GM23248 (cell line): ENCODE measurements around the gene PPM1H. TPM values are rescaled to one million over a fixed set of nuclear protein-coding genes. Genes with fewer than 3 reads are reported as not detected.

Experiments
- DNase-seq: peaks from one replicate; pipeline ENCODE4 v3.0.0-alpha.2; 2015
- H2AFZ ChIP-seq: fragments of 200-600 bp; sonication (generic); 2 replicates; pipeline ENCODE4 v1.6.1; 2016; ENCODE audit warnings: antibody characterized with exemption
- H3F3A ChIP-seq: fragments of 200-600 bp; sonication (generic); 2 replicates; pipeline ENCODE4 v1.6.1; 2016; ENCODE audit warnings: mild to moderate bottlenecking, antibody characterized with exemption, mixed run types; ENCODE audit not compliant: insufficient read depth
- H3K27ac ChIP-seq: fragments of 200-600 bp; sonication (generic); 2 replicates; pipeline ENCODE4 v1.5.1; 2016; ENCODE audit warnings: mild to moderate bottlenecking
- H3K27me3 ChIP-seq: fragments of 200-600 bp; sonication (generic); replicated peaks from 2 replicates; pipeline ENCODE4 v1.6.1; 2016; ENCODE audit warnings: mild to moderate bottlenecking; ENCODE audit not compliant: insufficient read depth
- H3K36me3 ChIP-seq: fragments of 200-600 bp; sonication (generic); 2 replicates; pipeline ENCODE4 v1.6.1; 2016; ENCODE audit warnings: low read depth, mild to moderate bottlenecking
- H3K4me1 ChIP-seq: fragments of 200-600 bp; sonication (generic); 2 replicates; pipeline ENCODE4 v1.6.1; 2016; ENCODE audit warnings: mild to moderate bottlenecking; ENCODE audit not compliant: insufficient read depth
- H3K4me2 ChIP-seq: fragments of 200-600 bp; sonication (generic); one replicate; pipeline ENCODE4 v1.6.1; 2016; ENCODE audit warnings: mild to moderate bottlenecking; ENCODE audit not compliant: unreplicated experiment
- H3K4me3 ChIP-seq: fragments of 200-600 bp; sonication (generic); 2 replicates; pipeline ENCODE4 v1.5.1; 2016; ENCODE audit warnings: mild to moderate bottlenecking
- H3K79me2 ChIP-seq: fragments of 200-600 bp; sonication (generic); 2 replicates; pipeline ENCODE4 v1.6.1; 2016; ENCODE audit warnings: mild to moderate bottlenecking; ENCODE audit not compliant: insufficient read depth
- H3K9ac ChIP-seq: fragments of 200-600 bp; sonication (generic); 2 replicates; pipeline ENCODE4 v1.6.1; 2016; ENCODE audit warnings: mild to moderate bottlenecking
- H3K9me2 ChIP-seq: fragments of 200-600 bp; sonication (generic); 2 replicates; pipeline ENCODE4 v1.6.1; 2016; ENCODE audit warnings: mixed run types, mild to moderate bottlenecking, moderate library complexity; ENCODE audit not compliant: insufficient read depth
- H3K9me3 ChIP-seq: fragments of 200-600 bp; sonication (generic); one replicate; pipeline ENCODE4 v1.6.1; 2017; ENCODE audit warnings: low read depth
- H4K20me1 ChIP-seq: fragments of 200-600 bp; sonication (generic); 2 replicates; pipeline ENCODE4 v1.6.0; 2016; ENCODE audit not compliant: insufficient read depth
- EZH2 ChIP-seq: fragments of 200-600 bp; sonication (generic); IDR thresholded peaks from 2 replicates; pipeline ENCODE4 v1.6.1; 2018; ENCODE audit warnings: antibody characterized with exemption, mild to moderate bottlenecking; ENCODE audit not compliant: insufficient read depth, poor library complexity, severe bottlenecking
- EZH2phosphoT487 ChIP-seq: fragments of 200-600 bp; sonication (generic); IDR thresholded peaks from 2 replicates; pipeline ENCODE4 v1.6.1; 2018; ENCODE audit warnings: antibody characterized with exemption, moderate library complexity, mild to moderate bottlenecking, low read depth; ENCODE audit not compliant: insufficient read depth
- WGBS, 2 experiments: methylation state at CpG; one replicate each; pipeline ENCODE4 v1.1.6; 2015 to 2017; ENCODE audit warnings: low lambda C conversion rate in 2 of 2, low coverage in 1 of 2; ENCODE audit errors: missing lambda C conversion rate in 2 of 2; 5-methylcytosine and 5-hydroxymethylcytosine counted together
- in situ Hi-C: fragments of 300-500 bp; cut with MboI; formaldehyde crosslinking; loops from 2 replicates; pipeline ENCODE4 v1.15.0; 2020
- polyA plus RNA-seq: library from polyadenylated mRNA; unstranded; fragments of >200 nt; fragmentation: Nextera tagmentation; extraction: Ambion mirVana; gene quantifications from 2 replicates; pipeline ENCODE4 v1.2.1, GENCODE V29; 2016
- total RNA-seq: library from RNA; depleted of rRNA; stranded (reverse); fragments of >200 nt; shearing (Covaris generic); gene quantifications from 2 replicates; pipeline ENCODE4 v1.2.3, GENCODE V29; 2014

PPM1H gene
- total and polyA plus RNA-seq, 2 experiments from 2014 or later, result 0.13 to 1.2 TPM

- no peak for DNase-seq
- in situ Hi-C loops, result no loop called here
- no peaks in the 10 kb centered on the region for H3K79me2 ChIP-seq
- TF ChIP-seq EZH2 (no peak), EZH2phosphoT487 (no peak)
- no peaks in the 10 kb centered on the region for H3K9me3 ChIP-seq
- no peaks in the 10 kb centered on the region for H3K36me3 ChIP-seq
- H3F3A ChIP-seq, result peaks cover 32% of the 10 kb centered on the region
- peaks cover 49% of the 10 kb centered on the region for H3K4me1 ChIP-seq
- peak overlapping the region; percentile 78 for H3K27ac ChIP-seq
- peak overlapping the region; percentile 46 for H2AFZ ChIP-seq
- no peak overlapping the region for H3K4me3 ChIP-seq
- no peaks in the 10 kb centered on the region for H4K20me1 ChIP-seq
- 73 to 76% methylated on average over 4 of the region's 4 CpGs for WGBS, 2 experiments
- no peak overlapping the region for H3K9ac ChIP-seq
- H3K9me2 ChIP-seq, result no peaks in the 10 kb centered on the region
- H3K27me3 ChIP-seq, result no peaks in the 10 kb centered on the region
- no peak overlapping the region for H3K4me2 ChIP-seq
Measured at GRCh38 chr12:62784576-62784975, 150.4 kb downstream of the PPM1H start.

- DNase-seq, result peak; percentile 47
- Histone ChIP-seq H3K27me3 (no peaks in the 10 kb centered on the region), H3K4me3 (no peak overlapping the region), H3K4me1 (peaks cover 49% of the 10 kb centered on the region), H3K27ac (no peak overlapping the region), H4K20me1 (no peaks in the 10 kb centered on the region), H2AFZ (0 out of 2 replicates have a peak overlapping the region, but pooled peaks have one; percentile 37), H3K9me2 (no peaks in the 10 kb centered on the region), H3K9ac (no peak overlapping the region), H3K36me3 (no peaks in the 10 kb centered on the region), H3K79me2 (no peaks in the 10 kb centered on the region), H3F3A (peaks cover 32% of the 10 kb centered on the region), H3K4me2 (no peak overlapping the region), H3K9me3 (no peaks in the 10 kb centered on the region)
- TF ChIP-seq EZH2 (no peak), EZH2phosphoT487 (no peak)
- in situ Hi-C loops, result no loop called here
- 85% methylated on average over 6 of the region's 6 CpGs for WGBS, 2 experiments
Measured at GRCh38 chr12:62783881-62784280, 151.1 kb downstream of the PPM1H start.

- Histone ChIP-seq H4K20me1 (no peaks in the 10 kb centered on the region), H3K4me2 (no peak overlapping the region), H3K79me2 (no peaks in the 10 kb centered on the region), H3K27ac (no peak overlapping the region), H3K9ac (no peak overlapping the region), H3K4me3 (no peak overlapping the region), H3K27me3 (no peaks in the 10 kb centered on the region), H3K36me3 (no peaks in the 10 kb centered on the region), H3K9me3 (no peaks in the 10 kb centered on the region), H2AFZ (peak overlapping the region; percentile 41; the same call in 1 of the 2 replicates), H3F3A (peaks cover 27% of the 10 kb centered on the region), H3K9me2 (no peaks in the 10 kb centered on the region), H3K4me1 (peaks cover 30% of the 10 kb centered on the region)
- 89 to 93% methylated on average over 9 of the region's 9 CpGs for WGBS, 2 experiments
- no peak for DNase-seq
- in situ Hi-C loops, result no loop called here
- no peak for TF ChIP-seq EZH2phosphoT487
Measured at GRCh38 chr12:62781136-62781880, 153.6 kb downstream of the PPM1H start.

GRCh38 chr12:62779488-62779887 lies 155.5 kb downstream of the PPM1H start:
- Histone ChIP-seq H3K4me3 (no peak overlapping the region), H2AFZ (no peak overlapping the region), H3K36me3 (no peaks in the 10 kb centered on the region), H3K9me3 (no peaks in the 10 kb centered on the region), H3K9me2 (no peaks in the 10 kb centered on the region), H4K20me1 (no peaks in the 10 kb centered on the region), H3K27ac (no peak overlapping the region), H3K27me3 (no peaks in the 10 kb centered on the region), H3K9ac (no peak overlapping the region), H3F3A (peaks cover 9% of the 10 kb centered on the region), H3K4me1 (peaks cover 12% of the 10 kb centered on the region), H3K4me2 (no peak overlapping the region), H3K79me2 (no peaks in the 10 kb centered on the region)
- TF ChIP-seq EZH2phosphoT487 (no peak), EZH2 (no peak)
- no peak for DNase-seq
- in situ Hi-C loops, result no loop called here

- Histone ChIP-seq H2AFZ (no peak overlapping the region), H3F3A (no peaks in the 10 kb centered on the region), H3K9me2 (no peaks in the 10 kb centered on the region), H3K27ac (no peak overlapping the region), H3K79me2 (no peaks in the 10 kb centered on the region), H3K4me3 (no peak overlapping the region), H3K4me1 (no peaks in the 10 kb centered on the region), H3K36me3 (no peaks in the 10 kb centered on the region), H4K20me1 (no peaks in the 10 kb centered on the region), H3K27me3 (no peaks in the 10 kb centered on the region), H3K9me3 (no peaks in the 10 kb centered on the region), H3K4me2 (no peak overlapping the region), H3K9ac (no peak overlapping the region)
- in situ Hi-C loops, result no loop called here
- no peak for DNase-seq
- 95 to 100% methylated on average over 3 of the region's 3 CpGs for WGBS, 2 experiments
- no peak for TF ChIP-seq EZH2
- TF ChIP-seq EZH2phosphoT487, result no peak
Measured at GRCh38 chr12:62778187-62778586, 156.8 kb downstream of the PPM1H start.
